Adrenal gland (tissue), 19 donors: ENCODE data around the gene NMU. TPM values are rescaled to one million over a fixed set of nuclear protein-coding genes. Genes with fewer than 3 reads are reported as not detected.
"Not testable (repeated sequence)": the region's sequence is repeated elsewhere in the genome, so short reads cannot be mapped to it uniquely, and the experiment has no call there.

Source experiments
- DNase-seq, 7 donors: peaks; one replicate each; pipeline ENCODE4 v3.0.0-alpha.2; 2019 to 2020
- H3K27ac ChIP-seq, 5 donors: fragments of 200-600 bp; sonication (generic) in 4 of 5; 1 replicate in 3 of 5; 2 replicates in 2 of 5; pipeline versions ENCODE4 v1.5.1 to v1.8.0; 2016 to 2020; ENCODE audit warnings: mild to moderate bottlenecking in 1 of 5
- H3K27me3 ChIP-seq: fragments of 200-600 bp; 2 replicates; pipeline ENCODE4 v1.8.0; 2021
- H3K36me3 ChIP-seq, 2 donors: fragments of 200-600 bp; replicated peaks in 1 of 2; 1 replicate in 1 of 2; 2 replicates in 1 of 2; pipeline versions ENCODE4 v1.5.1 to v1.8.0; 2018 to 2022
- H3K4me1 ChIP-seq, 2 donors: fragments of 200-600 bp; replicated peaks in 1 of 2; 1 replicate in 1 of 2; 2 replicates in 1 of 2; pipeline versions ENCODE4 v1.5.1 to v1.8.0; 2018 to 2021
- H3K4me3 ChIP-seq, 4 donors: fragments of 200-600 bp; sonication (generic) in 3 of 4; one replicate each; pipeline ENCODE4 v1.5.1; 2016 to 2018
- H3K9me3 ChIP-seq, 3 donors: fragments of 200-600 bp; sonication (generic) in 1 of 3; replicated peaks in 1 of 3; 1 replicate in 2 of 3; 2 replicates in 1 of 3; pipeline versions ENCODE4 v1.5.1 to v1.8.0; 2016 to 2021
- POLR2A ChIP-seq, 2 donors: fragments of 450-650 bp; IDR thresholded peaks; one replicate each; pipeline ENCODE4 v1.6.1; 2017; ENCODE audit warnings: antibody characterized with exemption in 2 of 2, mild to moderate bottlenecking in 2 of 2, moderate library complexity in 1 of 2
- WGBS, 4 donors: extraction: QIAGEN DNeasy Blood & Tissue Kit in 2 of 4; methylation state at CpG; one replicate each; pipeline versions ENCODE4 v1.1.5 to v1.1.7; 2013 to 2017; 5-methylcytosine and 5-hydroxymethylcytosine counted together
- intact Hi-C, 2 donors: fragments of 100-400 bp; cut with DNase I; formaldehyde crosslinking; loops; one replicate each; pipeline versions ENCODE4 v1.14.1 to v1.15.0; 2022 to 2023
- long read RNA-seq, 10 donors: library from polyadenylated mRNA in 3 of 10; unstranded in 2 of 10; stranded (forward) in 1 of 10; transcript quantifications; one replicate each; pipeline ENCODE4 v2.0.0 and lab custom pipeline, GENCODE V29; 2021 to 2026
- polyA plus RNA-seq, 3 donors: library from polyadenylated mRNA; stranded (reverse); fragments of 200-250 nt in 2 of 3; fragments of 350-450 nt in 1 of 3; fragmentation: Illumina TruSeq in 1 of 3; extraction: RNeasy Lipid Tissue Mini Kit (QIAGEN cat#74804) in 1 of 3; gene quantifications; one replicate each; pipeline ENCODE4 v1.2.3, GENCODE V29; 2013 to 2014
- total RNA-seq, 9 donors: library from RNA; depleted of rRNA in 4 of 9; stranded (reverse); fragments of >200 nt in 4 of 9; fragments of 120-200 nt in 1 of 9; fragmentation: NEBNext Ultra II Directional in 1 of 9; extraction: Animal tissue kit (Norgen Biotek cat#: 25700) in 1 of 9; gene quantifications; one replicate each; pipeline versions ENCODE4 v1.1.0 to v1.2.4, GENCODE V29; 2013 to 2023
- TF ChIP-seq, protein P1 (sequence below), 6 experiments: fragments of 450-650 bp in 4 of 6; fragments of 200-600 bp in 2 of 6; sonication (generic) in 1 of 6; IDR thresholded peaks; 1 replicate in 5 of 6; 2 replicates in 1 of 6; pipeline versions ENCODE4 v1.5.1 to v1.8.0; 2016 to 2021; ENCODE audit warnings: antibody characterized with exemption in 6 of 6, mild to moderate bottlenecking in 2 of 6, moderate library complexity in 1 of 6
- donor health status: healthy with polysubstance abuse.
- donor health status: Bipolar disorder and iron deficiency.
- donor health status: DM: yes; HTN: yes; CAD: no.
- donor health status: DM: no; HTN: no; CAD: no.
- donor health status: DM: no; HTN: no; CAD: no.
- donor health status: DM: yes; HTN: yes; CAD: no.

Gene NMU, protein sequence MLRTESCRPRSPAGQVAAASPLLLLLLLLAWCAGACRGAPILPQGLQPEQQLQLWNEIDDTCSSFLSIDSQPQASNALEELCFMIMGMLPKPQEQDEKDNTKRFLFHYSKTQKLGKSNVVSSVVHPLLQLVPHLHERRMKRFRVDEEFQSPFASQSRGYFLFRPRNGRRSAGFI
- total RNA-seq = under 1 TPM in 3 of 9 donors, not detected in 6; 0.39 to 0.99 (median 0.83) TPM
- under 1 TPM in 2 of 3 donors, not detected in 1; 0.24 to 0.31 TPM for polyA plus RNA-seq
- long read RNA-seq, donor 1 = 0 reads
- long read RNA-seq, donor 2 = 0 reads
- long read RNA-seq, donor 3 = 0 reads
- long read RNA-seq, donor 4 = 0 reads
- long read RNA-seq, donor 5 = 0 reads
- long read RNA-seq, donor 6 = 0 reads
- long read RNA-seq, donor 7 = 0 reads
- long read RNA-seq, donor 8 = 0 reads
- long read RNA-seq, donor 9 = 0 reads
- long read RNA-seq, donor 10 = 0 reads

DNA sequence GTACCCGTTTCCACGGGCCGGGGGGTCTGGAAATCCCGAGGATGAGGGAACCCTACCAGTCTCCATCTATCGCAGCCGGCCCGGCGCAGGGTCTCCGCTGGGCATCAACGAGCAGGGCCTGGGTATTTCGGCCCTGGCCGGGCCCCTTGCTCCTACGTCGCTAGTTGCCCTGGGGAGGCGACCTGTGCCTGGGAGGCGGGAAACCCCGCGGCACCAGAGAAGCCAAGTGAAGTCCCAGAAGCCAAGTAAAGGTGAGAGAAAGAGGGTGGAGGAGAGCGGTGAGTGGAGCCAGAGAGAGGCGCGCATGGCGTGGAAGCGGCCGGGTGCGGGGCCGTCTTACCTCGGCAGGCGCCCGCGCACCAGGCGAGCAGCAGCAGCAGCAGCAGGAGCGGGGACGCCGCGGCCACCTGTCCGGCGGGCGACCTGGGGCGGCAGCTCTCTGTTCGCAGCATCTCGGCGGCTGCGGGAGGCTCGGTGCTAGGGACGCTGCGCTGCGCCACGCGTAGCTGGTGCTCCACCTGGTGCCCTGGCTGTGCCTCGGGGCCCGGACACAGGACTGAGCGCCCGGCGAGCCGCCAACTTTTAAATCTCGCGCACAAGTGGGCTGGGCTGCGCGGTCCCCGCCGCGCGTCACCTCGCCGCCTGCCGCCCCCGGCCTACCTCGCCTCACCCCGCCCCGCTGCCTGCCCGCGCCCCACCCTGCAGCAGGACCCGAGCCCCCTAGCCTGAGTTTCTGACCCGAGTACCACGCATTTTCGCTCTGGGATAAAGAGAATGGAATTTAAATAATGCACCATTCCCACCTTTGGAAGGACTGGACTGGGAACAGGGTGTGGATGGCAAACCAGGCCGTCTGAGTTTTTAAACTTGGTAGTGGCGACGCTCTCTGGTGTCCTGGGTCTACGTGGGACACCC, at the start of gene NMU:
Gene NMU (minus strand): TSS at position 558 of the 915 bp plus-strand sequence. CDS start 106 bp downstream, at position 452.
- 2 to 3% (median 3%) methylated on average over 37 to 80 of the region's 80 CpGs for WGBS, 4 donors
- Histone ChIP-seq H3K36me3 (no peaks in the 10 kb centered on the region), H3K27me3 (peaks cover 29% of the 10 kb centered on the region), H3K27ac (no peak within 1 kb of the TSS), H3K4me3 (peak within 1 kb of the TSS in 1 of 4 donors; percentile 39), H3K9me3 (no peaks in the 10 kb centered on the region), H3K4me1 (peaks cover 0 to 12% of the 10 kb centered on the region in 2 donors)
- TF ChIP-seq, protein P1, sequence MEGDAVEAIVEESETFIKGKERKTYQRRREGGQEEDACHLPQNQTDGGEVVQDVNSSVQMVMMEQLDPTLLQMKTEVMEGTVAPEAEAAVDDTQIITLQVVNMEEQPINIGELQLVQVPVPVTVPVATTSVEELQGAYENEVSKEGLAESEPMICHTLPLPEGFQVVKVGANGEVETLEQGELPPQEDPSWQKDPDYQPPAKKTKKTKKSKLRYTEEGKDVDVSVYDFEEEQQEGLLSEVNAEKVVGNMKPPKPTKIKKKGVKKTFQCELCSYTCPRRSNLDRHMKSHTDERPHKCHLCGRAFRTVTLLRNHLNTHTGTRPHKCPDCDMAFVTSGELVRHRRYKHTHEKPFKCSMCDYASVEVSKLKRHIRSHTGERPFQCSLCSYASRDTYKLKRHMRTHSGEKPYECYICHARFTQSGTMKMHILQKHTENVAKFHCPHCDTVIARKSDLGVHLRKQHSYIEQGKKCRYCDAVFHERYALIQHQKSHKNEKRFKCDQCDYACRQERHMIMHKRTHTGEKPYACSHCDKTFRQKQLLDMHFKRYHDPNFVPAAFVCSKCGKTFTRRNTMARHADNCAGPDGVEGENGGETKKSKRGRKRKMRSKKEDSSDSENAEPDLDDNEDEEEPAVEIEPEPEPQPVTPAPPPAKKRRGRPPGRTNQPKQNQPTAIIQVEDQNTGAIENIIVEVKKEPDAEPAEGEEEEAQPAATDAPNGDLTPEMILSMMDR (IDR thresholded peaks at IDR 0.05) = no peak
- TF ChIP-seq POLR2A (IDR thresholded peaks at IDR 0.05) = no peak
- intact Hi-C loops = no loop called here
- DNase-seq = peak in 4 of 7 donors; percentile 13 to 21 (median 14)

GRCh38 chr4:55684276-55684675, 48.2 kb upstream of the NMU start:
- H3K27ac ChIP-seq = no peak overlapping the region
- no peak for DNase-seq
- H3K9me3 ChIP-seq = no peaks in the 10 kb centered on the region
- 82 to 84% (median 83%) methylated on average over 3 of the region's 3 CpGs for WGBS, 4 donors
- no peaks in the 10 kb centered on the region for H3K36me3 ChIP-seq
- intact Hi-C loops = no loop called here
- H3K27me3 ChIP-seq = no peaks in the 10 kb centered on the region
- H3K4me1 ChIP-seq = no peaks in the 10 kb centered on the region
- H3K4me3 ChIP-seq = no peak overlapping the region
- no peak for TF ChIP-seq POLR2A (IDR thresholded peaks at IDR 0.05)
- TF ChIP-seq, protein P1 (IDR thresholded peaks at IDR 0.05) = no peak

- H3K4me1 ChIP-seq, intact Hi-C loops, H3K4me3 ChIP-seq, DNase-seq, H3K36me3 ChIP-seq, H3K27me3 ChIP-seq, H3K27ac ChIP-seq, H3K9me3 ChIP-seq: not testable (repeated sequence)
- 63 to 73% (median 70%) methylated on average over 3 of the region's 3 CpGs for WGBS, 4 donors
Observed at GRCh38 chr4:55682797-55683196, 46.7 kb upstream of the NMU start.

DNA sequence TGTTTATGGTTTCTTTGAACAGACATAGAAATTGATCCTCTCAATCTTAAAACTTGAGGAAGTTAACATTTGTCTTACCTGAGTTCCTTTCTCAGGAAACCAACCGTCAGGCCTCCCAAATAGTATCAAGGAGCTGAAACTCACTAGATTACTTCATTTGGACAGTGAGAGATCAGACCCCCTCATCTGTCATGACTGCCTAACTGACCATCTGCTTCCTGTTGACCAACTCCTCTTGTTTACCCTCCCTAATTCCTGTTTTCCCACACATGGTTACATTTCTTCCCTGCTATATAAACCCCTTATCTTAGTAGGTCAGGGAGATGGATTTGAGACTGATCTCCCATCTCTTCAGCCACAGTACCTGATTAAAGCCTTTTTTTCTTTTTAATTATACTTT, 46.2 kb upstream of the NMU start:
- Histone ChIP-seq H3K36me3 (no peaks in the 10 kb centered on the region), H3K27ac (no peak overlapping the region), H3K4me3 (no peak overlapping the region), H3K9me3 (no peaks in the 10 kb centered on the region), H3K4me1 (no peaks in the 10 kb centered on the region), H3K27me3 (no peaks in the 10 kb centered on the region)
- DNase-seq = no peak
- intact Hi-C loops = no loop called here
- WGBS, 4 donors = 25 to 67% (median 30%) methylated on average over 1 of the region's 1 CpG
- no peak for TF ChIP-seq POLR2A (IDR thresholded peaks at IDR 0.05)
- TF ChIP-seq, protein P1 (IDR thresholded peaks at IDR 0.05) = no peak
